GM12878 (cell line): Measurements from ENCODE around the gene PTGER4. TPM values are rescaled to one million over a fixed set of nuclear protein-coding genes. Genes with fewer than 3 reads are reported as not detected.

Source experiments
- ATAC-seq: fragments of 200-7000 bp; cut with Tn5 transposase; 3 replicates; pipeline ENCODE4 v1.9.1; 2020; ENCODE audit warnings: mild to moderate bottlenecking, moderate library complexity
- BruUV-seq: library from RNA; stranded (reverse); fragments of 400-500 nt; replicated peaks from 2 replicates; lab custom pipeline; 2021; lab: Mats Ljungman, UMichigan
- CTCF ChIA-PET: fragments of 300-600 bp; sonication (Branson Sonifier 250); formaldehyde crosslinking; extraction: SDS; loops from one replicate; lab custom pipeline; 2021; ENCODE audit warnings: inconsistent platforms; lab: Yijun Ruan, JAX
- POLR2A ChIA-PET: fragments of 350-600 bp; formaldehyde crosslinking; extraction: SDS; loops from one replicate; lab custom pipeline; 2021; ENCODE audit warnings: inconsistent platforms; lab: Charles Lee
- RAD21 ChIA-PET: fragments of 300-600 bp; sonication (Branson Sonifier 250); formaldehyde crosslinking; loops from one replicate; lab custom pipeline; 2023; ENCODE audit warnings: antibody characterized with exemption; ENCODE audit not compliant: unreplicated experiment; lab: Charles Lee
- SMC1A ChIA-PET: fragments of 300-600 bp; sonication (Branson Sonifier 250); formaldehyde crosslinking; loops from one replicate; lab custom pipeline; 2023; ENCODE audit not compliant: unreplicated experiment, uncharacterized antibody; lab: Charles Lee
- DNase-seq: peaks from one replicate; pipeline ENCODE4 v3.0.0-alpha.2; 2011; ENCODE audit warnings: low read depth, low spot score
- FAIRE-seq: peaks from 3 replicates; lab custom pipeline; 2011; peaks lifted over from hg19 to GRCh38; lab: Jason Lieb, UNC
- H2AFZ ChIP-seq: 2 replicates; pipeline ENCODE4 v1.6.0; 2011; ENCODE audit warnings: low read depth, low read length, control low read depth; ENCODE audit not compliant: control insufficient read depth
- H3K27ac ChIP-seq: 2 replicates; pipeline ENCODE4 v1.5.1; 2011; ENCODE audit warnings: control low read depth; ENCODE audit not compliant: control insufficient read depth, insufficient read depth
- H3K27me3 ChIP-seq, 2 experiments: replicated peaks in 1 of 2; 2 replicates each; pipeline versions ENCODE4 v1.6.0 to v1.6.1; 2011; ENCODE audit warnings: low read length in 1 of 2; ENCODE audit not compliant: control insufficient read depth in 2 of 2, insufficient read depth in 2 of 2
- H3K36me3 ChIP-seq, 2 experiments: 2 replicates each; pipeline ENCODE4 v1.5.1; 2011; ENCODE audit warnings: low read length in 1 of 2; ENCODE audit not compliant: control insufficient read depth in 2 of 2, insufficient read depth in 2 of 2
- H3K4me1 ChIP-seq: 2 replicates; pipeline ENCODE4 v1.6.1; 2011; ENCODE audit warnings: mild to moderate bottlenecking, low read length, moderate library complexity, mixed read lengths; ENCODE audit not compliant: control insufficient read depth, insufficient read depth
- H3K4me2 ChIP-seq: 2 replicates; pipeline ENCODE4 v1.6.0; 2011; ENCODE audit warnings: control low read depth; ENCODE audit not compliant: control insufficient read depth, insufficient read depth
- H3K4me3 ChIP-seq: fragments of 200-600 bp; sonication (generic); 2 replicates; pipeline ENCODE4 v1.5.1; 2016
- H3K79me2 ChIP-seq: 2 replicates; pipeline ENCODE4 v1.6.0; 2011; ENCODE audit warnings: low read length; ENCODE audit not compliant: control insufficient read depth, insufficient read depth
- H3K9ac ChIP-seq: 2 replicates; pipeline ENCODE4 v1.8.0; 2011; ENCODE audit warnings: low read length, control low read depth, mixed read lengths; ENCODE audit not compliant: control insufficient read depth, insufficient read depth
- H3K9me3 ChIP-seq: replicated peaks from 3 replicates; pipeline ENCODE4 v1.5.1; 2011; ENCODE audit warnings: mild to moderate bottlenecking, low read length; ENCODE audit not compliant: control insufficient read depth, insufficient read depth
- H4K20me1 ChIP-seq: 2 replicates; pipeline ENCODE4 v1.6.0; 2011; ENCODE audit not compliant: control insufficient read depth, insufficient read depth
- CTCF ChIP-seq, 3 experiments: IDR thresholded peaks in 2 of 3; conservative IDR thresholded peaks in 1 of 3; 2 replicates each; pipeline ENCODE4 v1.5.1; 2011; ENCODE audit warnings: low read depth in 3 of 3, low read length in 3 of 3, mild to moderate bottlenecking in 3 of 3, control low read depth in 2 of 3, moderate library complexity in 2 of 3, inconsistent platforms in 1 of 3, mixed read lengths in 1 of 3; ENCODE audit not compliant: control insufficient read depth in 2 of 3, insufficient read depth in 1 of 3; ENCODE audit errors: extremely low read depth in 1 of 3
- HDAC6 ChIP-seq: fragments of 200-600 bp; sonication (generic); IDR thresholded peaks from one replicate; pipeline ENCODE4 v1.8.0; 2017; ENCODE audit warnings: antibody characterized with exemption; ENCODE audit not compliant: unreplicated experiment
- POLR2AphosphoS2 ChIP-seq: IDR thresholded peaks from 2 replicates; pipeline ENCODE4 v1.6.1; 2011; ENCODE audit warnings: low read depth, mild to moderate bottlenecking, low read length, improper control_type of control experiment, moderate library complexity
- RELB ChIP-seq: fragments of 450-650 bp; IDR thresholded peaks from 2 replicates; pipeline ENCODE4 v1.6.1; 2017; ENCODE audit warnings: low read depth, mild to moderate bottlenecking, moderate library complexity
- WGBS: methylation state at CpG from one replicate; pipeline ENCODE4 v1.1.6; 2016; ENCODE audit warnings: low lambda C conversion rate; ENCODE audit not compliant: insufficient replicate concordance, insufficient coverage; ENCODE audit errors: missing lambda C conversion rate; 5-methylcytosine and 5-hydroxymethylcytosine counted together
- in situ Hi-C: fragments of 300-500 bp; cut with MboI; formaldehyde crosslinking; loops from 9 replicates; pipeline ENCODE4 v1.14.3; 2018; ENCODE audit warnings: mixed read lengths
- intact Hi-C: fragments of 100-400 bp; cut with micrococcal nuclease; formaldehyde crosslinking; loops from one replicate; pipeline ENCODE4 v1.14.2; 2022; ENCODE audit not compliant: unreplicated experiment
- polyA plus RNA-seq, 11 experiments: library from polyadenylated mRNA; depleted of rRNA in 4 of 11; unstranded in 6 of 11; stranded (reverse) in 5 of 11; fragments of >200 nt; fragmentation: Nextera tagmentation in 4 of 11; fragmentation: Illumina TruSeq in 1 of 11; extraction: Ambion mirVana in 4 of 11; extraction: Trizol in 1 of 11; gene quantifications; 1 replicate in 1 of 11; 2 replicates in 10 of 11; pipeline versions ENCODE4 v1.2.1 to v1.2.3, GENCODE V29; 2011 to 2016; ENCODE audit warnings: inconsistent platforms in 2 of 11, missing spikeins in 2 of 11, low read depth in 1 of 11
- total RNA-seq, 4 experiments: library from RNA; depleted of rRNA in 3 of 4; stranded (reverse); fragments of >200 nt in 3 of 4; fragmentation: Illumina TruSeq in 1 of 4; extraction: Trizol in 1 of 4; gene quantifications; 2 replicates each; pipeline versions ENCODE4 v1.2.1 to v1.2.3, GENCODE V29; 2013 to 2021

Gene PTGER4
- total and polyA plus RNA-seq, 10 of the 15 experiments (the other 5 are each of a cell fraction or from before 2014, with no cell fraction given) = 0.15 to 3.7 (median 0.62) TPM

- H3K4me2 ChIP-seq = peak overlapping the region; percentile 98
- H3K79me2 ChIP-seq = no peaks in the 10 kb centered on the region; the same call in 1 of the 2 replicates
- peaks cover 8% of the 10 kb centered on the region for H3K4me1 ChIP-seq
- in situ Hi-C loops (loop anchor here (5.0 to 25.0 kb wide), 3 partner anchors 194 to 1094 kb away; no protein-coding TSS in a partner anchor), intact Hi-C loops (loop anchor here (5.0 to 10.0 kb wide), 4 partner anchors 104 to 656 kb away; no protein-coding TSS in a partner anchor)
- no peaks in the 10 kb centered on the region for H3K9me3 ChIP-seq
- ATAC-seq (peak; percentile 5), FAIRE-seq (no peak), DNase-seq (no peak)
- RAD21 ChIA-PET = no interaction called here
- H2AFZ ChIP-seq = peak overlapping the region; percentile 30; the same call in 1 of the 2 replicates
- H3K27me3 ChIP-seq = peaks cover 5 to 19% of the 10 kb centered on the region in 2 experiments; a peak in 3 of 4 replicates
- H3K9ac ChIP-seq = no peak overlapping the region; the same call in 1 of the 2 replicates
- no TSS peak for BruUV-seq
- peaks cover 3% of the 10 kb centered on the region; the same call in 1 of the 2 replicates for H4K20me1 ChIP-seq
- CTCF ChIA-PET = interaction anchor here (0.8 to 1.4 kb wide), 4 partner anchors 10 to 1102 kb away, joined by 3 to 4 read pairs (median 3); no protein-coding TSS in a partner anchor
- no peak overlapping the region for H3K27ac ChIP-seq
- POLR2A ChIA-PET = interaction anchor here (0.6 kb wide), 2 partner anchors 218 to 1705 kb away, joined by 3 to 5 read pairs; no protein-coding TSS in a partner anchor
- TF ChIP-seq CTCF (IDR thresholded peaks at IDR 0.05 in 2 of 3, conservative IDR thresholded peaks at IDR 0.05 in 1 of 3; ENCODE audit: control insufficient read depth in 2 of 3, extremely low read depth in 1 of 3, insufficient read depth in 1 of 3, low read depth in 3 of 3, low read length in 3 of 3) = peak in 2 of 3 experiments; percentile 16 to 17; a peak in 1 of 6 replicates
- no peak for TF ChIP-seq RELB
- no peak for TF ChIP-seq HDAC6
- no peak for TF ChIP-seq POLR2AphosphoS2
- SMC1A ChIA-PET = interaction anchor here (1.2 to 1.3 kb wide), 3 partner anchors 190 to 560 kb away, joined by 3 to 7 read pairs (median 4); no protein-coding TSS in a partner anchor
- H3K4me3 ChIP-seq = peak overlapping the region; percentile 77
- WGBS = 5% methylated on average over 37 of the region's 37 CpGs
- no peaks in the 10 kb centered on the region for H3K36me3 ChIP-seq
Measured at GRCh38 chr5:40680741-40681362, 1.1 kb downstream of the PTGER4 start.
